Renal pelvis (tissue), 4 donors: ENCODE results near the gene FOSL1. TPM values are rescaled to one million over a fixed set of nuclear protein-coding genes. Genes with fewer than 3 reads are reported as not detected.

Experiments
- DNase-seq: peaks from one replicate; pipeline ENCODE4 v3.0.0-alpha.2; 2013
- polyA plus RNA-seq, 3 donors: library from polyadenylated mRNA; unstranded; fragments of 120-200 nt; gene quantifications; one replicate each; pipeline ENCODE4 v1.2.1, GENCODE V29; 2013; ENCODE audit not compliant: insufficient read length in 3 of 3

Gene FOSL1
- polyA plus RNA-seq, 3 donors, result 0.14 TPM; not detected in 2

- no peak for DNase-seq
Observed at GRCh38 chr11:65882120-65883057, 17.8 kb downstream of the FOSL1 start.

GRCh38 chr11:65880844-65881421 is 19.3 kb downstream of the FOSL1 start:
- DNase-seq, result no peak

- no peak for DNase-seq
Observed at GRCh38 chr11:65880027-65880426, 20.2 kb downstream of the FOSL1 start.

GRCh38 chr11:65879617-65880016 is 20.6 kb downstream of the FOSL1 start, which contains the start of gene CTSW:
TSS of gene CTSW (plus strand) at chr11:65879837. CDS start at chr11:65879855, 18 bp downstream.
- DNase-seq, result no peak

- peak; percentile 91 for DNase-seq
Observed at GRCh38 chr11:65873318-65874156, 26.7 kb downstream of the FOSL1 start.

- DNase-seq, result no peak
Observed at GRCh38 chr11:65872586-65873317, 27.4 kb downstream of the FOSL1 start, which contains the start of gene EFEMP2. TSS of gene EFEMP2 (minus strand) at chr11:65872800. CDS start at chr11:65872354, 446 bp downstream.

- DNase-seq, result no peak
Observed at GRCh38 chr11:65871811-65872548, 28.2 kb downstream of the FOSL1 start.

GRCh38 chr11:65870706-65871681 is 29.2 kb downstream of the FOSL1 start:
- DNase-seq, result no peak

GRCh38 chr11:65870307-65870658 is 29.9 kb downstream of the FOSL1 start:
- DNase-seq, result no peak

GRCh38 chr11:65869643-65870306 is 30.4 kb downstream of the FOSL1 start:
- DNase-seq, result no peak

- no peak for DNase-seq
Observed at GRCh38 chr11:65868907-65869306, 31.3 kb downstream of the FOSL1 start.

GRCh38 chr11:65868076-65868667 is 32.0 kb downstream of the FOSL1 start:
- DNase-seq, result no peak

GRCh38 chr11:65867284-65868071 is 32.7 kb downstream of the FOSL1 start:
- no peak for DNase-seq

GRCh38 chr11:65866509-65867283 is 33.5 kb downstream of the FOSL1 start:
- DNase-seq, result no peak

GRCh38 chr11:65865550-65866172 is 34.5 kb downstream of the FOSL1 start:
- no peak for DNase-seq
